8988T (cell line): ENCODE results near the gene COL9A3.

ENCODE experiments used
- DNase-seq: peaks from one replicate; pipeline ENCODE4 v3.0.0; 2011

Gene COL9A3

GRCh38 chr20:62824476-62825332 lies 7.9 kb downstream of the COL9A3 start:
- peak; percentile 70 for DNase-seq

- no peak for DNase-seq
These were observed 8.6 kb downstream of the COL9A3 start for GRCh38 chr20:62825333-62825985.

- DNase-seq: no peak
These were observed 9.3 kb downstream of the COL9A3 start for GRCh38 chr20:62825986-62826645.

GRCh38 chr20:62826646-62827310 lies 9.9 kb downstream of the COL9A3 start:
- no peak for DNase-seq

GRCh38 chr20:62827311-62828038 lies 10.6 kb downstream of the COL9A3 start:
- DNase-seq: peak; percentile 43

- DNase-seq: no peak
These were observed 11.2 kb downstream of the COL9A3 start for GRCh38 chr20:62828051-62828450.

- no peak for DNase-seq
These were observed 11.8 kb downstream of the COL9A3 start for GRCh38 chr20:62828511-62829230.

- no peak for DNase-seq
These were observed 12.7 kb downstream of the COL9A3 start for GRCh38 chr20:62829231-62830230.

- DNase-seq: no peak
These were observed 13.4 kb downstream of the COL9A3 start for GRCh38 chr20:62830251-62830650.

- DNase-seq: no peak
These were observed 14.0 kb downstream of the COL9A3 start for GRCh38 chr20:62830821-62831220.

GRCh38 chr20:62831361-62831788 lies 14.5 kb downstream of the COL9A3 start:
- no peak for DNase-seq

- no peak for DNase-seq
These were observed 15.0 kb downstream of the COL9A3 start for GRCh38 chr20:62831854-62832211.

GRCh38 chr20:62832212-62832922 lies 15.5 kb downstream of the COL9A3 start:
- DNase-seq: no peak

- DNase-seq: no peak
These were observed 16.1 kb downstream of the COL9A3 start for GRCh38 chr20:62832951-62833391.

GRCh38 chr20:62834967-62835730 lies 18.3 kb downstream of the COL9A3 start:
- DNase-seq: no peak

- no peak for DNase-seq
These were observed 19.3 kb downstream of the COL9A3 start for GRCh38 chr20:62835931-62836861.

- DNase-seq: no peak
These were observed 20.2 kb downstream of the COL9A3 start for GRCh38 chr20:62836967-62837490.

GRCh38 chr20:62837790-62838127 lies 20.9 kb downstream of the COL9A3 start:
- DNase-seq: no peak
